ENCODE data around the gene ZNF432. TPM values are rescaled to one million over a fixed set of nuclear protein-coding genes. Genes with fewer than 3 reads are reported as not detected.

ZNF432 gene
- total and polyA plus RNA-seq, 2 donors (not counting 1 experiment from before 2014, with no cell fraction given), result 5.1 to 25.0 TPM

DNA sequence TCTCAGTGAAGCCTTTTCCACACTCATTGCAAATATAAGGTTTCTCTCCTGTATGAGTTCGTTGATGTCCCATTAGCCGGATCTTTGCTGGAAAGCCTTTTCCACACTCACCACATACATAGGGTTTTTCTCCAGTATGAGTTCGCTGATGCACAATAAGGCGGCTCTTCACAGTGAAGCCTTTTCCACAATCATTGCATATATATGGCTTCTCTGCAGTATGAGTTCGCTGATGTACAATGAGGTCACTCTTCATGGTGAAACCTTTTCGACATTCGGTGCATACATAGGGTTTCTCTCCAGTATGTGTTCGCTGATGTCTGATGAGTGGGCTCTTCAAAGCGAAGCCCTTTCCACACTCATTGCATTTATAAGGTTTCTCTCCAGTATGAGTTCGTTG is 55.2 kb downstream of the ZNF432 start:
- TF ChIP-seq, protein P1, sequence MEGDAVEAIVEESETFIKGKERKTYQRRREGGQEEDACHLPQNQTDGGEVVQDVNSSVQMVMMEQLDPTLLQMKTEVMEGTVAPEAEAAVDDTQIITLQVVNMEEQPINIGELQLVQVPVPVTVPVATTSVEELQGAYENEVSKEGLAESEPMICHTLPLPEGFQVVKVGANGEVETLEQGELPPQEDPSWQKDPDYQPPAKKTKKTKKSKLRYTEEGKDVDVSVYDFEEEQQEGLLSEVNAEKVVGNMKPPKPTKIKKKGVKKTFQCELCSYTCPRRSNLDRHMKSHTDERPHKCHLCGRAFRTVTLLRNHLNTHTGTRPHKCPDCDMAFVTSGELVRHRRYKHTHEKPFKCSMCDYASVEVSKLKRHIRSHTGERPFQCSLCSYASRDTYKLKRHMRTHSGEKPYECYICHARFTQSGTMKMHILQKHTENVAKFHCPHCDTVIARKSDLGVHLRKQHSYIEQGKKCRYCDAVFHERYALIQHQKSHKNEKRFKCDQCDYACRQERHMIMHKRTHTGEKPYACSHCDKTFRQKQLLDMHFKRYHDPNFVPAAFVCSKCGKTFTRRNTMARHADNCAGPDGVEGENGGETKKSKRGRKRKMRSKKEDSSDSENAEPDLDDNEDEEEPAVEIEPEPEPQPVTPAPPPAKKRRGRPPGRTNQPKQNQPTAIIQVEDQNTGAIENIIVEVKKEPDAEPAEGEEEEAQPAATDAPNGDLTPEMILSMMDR (IDR thresholded peaks at IDR 0.05), result no peak
- no peak for TF ChIP-seq EZH2 (IDR thresholded peaks at IDR 0.05; ENCODE audit: borderline replicate concordance, insufficient read depth, low read depth, low read length, poor library complexity, severe bottlenecking)
- Histone ChIP-seq H3K9ac (ENCODE audit: low read length) (no peak overlapping the region), H3K27me3 (replicated peaks in 1 of 4; ENCODE audit: control extremely low read depth in 1 of 4, control insufficient read depth in 3 of 4, insufficient read depth in 4 of 4, low read length in 3 of 4) (no peaks in the 10 kb centered on the region), H2AFZ (ENCODE audit: insufficient read depth, low read depth, low read length, poor library complexity, severe bottlenecking) (no peak overlapping the region), H3K36me3 (replicated peaks in 1 of 2; ENCODE audit: control extremely low read depth in 1 of 2, control insufficient read depth in 1 of 2, extremely low read depth in 1 of 2, insufficient read depth in 2 of 2, low read length in 1 of 2) (peaks cover 29 to 37% of the 10 kb centered on the region in 2 experiments), H3K4me2 (replicated peaks; ENCODE audit: low read depth, low read length, poor library complexity, severe bottlenecking) (no peak overlapping the region), H4K20me1 (ENCODE audit: control insufficient read depth, insufficient read depth, low read length, poor library complexity, severe bottlenecking) (no peaks in the 10 kb centered on the region), H3K4me1 (ENCODE audit: control insufficient read depth in 2 of 2, insufficient read depth in 2 of 2, low read length in 2 of 2) (no peaks in the 10 kb centered on the region), H3K4me3 (ENCODE audit: control extremely low read depth in 1 of 5, extremely low read depth in 1 of 5, insufficient read depth in 1 of 5, low read depth in 2 of 5, low read length in 4 of 5) (peak overlapping the region in 1 of 5 experiments; percentile 11), H3K79me2 (ENCODE audit: control insufficient read depth, insufficient read depth, low read length) (no peaks in the 10 kb centered on the region), H3K27ac (ENCODE audit: low read length in 2 of 2) (no peak overlapping the region), H3K9me3 (ENCODE audit: control extremely low read depth in 1 of 3, control insufficient read depth in 2 of 3, insufficient read depth in 1 of 3, low read length in 2 of 3) (peaks cover 46 to 79% (median 48%) of the 10 kb centered on the region in 3 donors)
- DNase-seq, result no peak
- ChIA-PET CTCF (no interaction called here), POLR2A (no interaction called here)
- ATAC-seq (ENCODE audit: low read depth), result no peak
- H3K4me1 Mint-ChIP-seq, result no peaks in the 10 kb centered on the region
- H3K27me3 Mint-ChIP-seq, result no peaks in the 10 kb centered on the region
- peaks cover 28% of the 10 kb centered on the region for H3K9me3 Mint-ChIP-seq (ENCODE audit: insufficient read depth)
- H3K4me3 Mint-ChIP-seq, result no peak overlapping the region
- no peak overlapping the region for H3K27ac Mint-ChIP-seq
- intact Hi-C loops (cut with micrococcal nuclease), result no loop called here
- 91% methylated on average over 6 of the region's 10 CpGs for WGBS (ENCODE audit: insufficient coverage)
